Measurements from ENCODE around the gene RREB1. TPM values are rescaled to one million over a fixed set of nuclear protein-coding genes. Genes with fewer than 3 reads are reported as not detected.

RREB1 gene
- total and polyA plus RNA-seq, 2 donors (not counting 3 experiments of a cell fraction or from before 2014, with no cell fraction given) = 3.7 to 33.0 TPM

DNA sequence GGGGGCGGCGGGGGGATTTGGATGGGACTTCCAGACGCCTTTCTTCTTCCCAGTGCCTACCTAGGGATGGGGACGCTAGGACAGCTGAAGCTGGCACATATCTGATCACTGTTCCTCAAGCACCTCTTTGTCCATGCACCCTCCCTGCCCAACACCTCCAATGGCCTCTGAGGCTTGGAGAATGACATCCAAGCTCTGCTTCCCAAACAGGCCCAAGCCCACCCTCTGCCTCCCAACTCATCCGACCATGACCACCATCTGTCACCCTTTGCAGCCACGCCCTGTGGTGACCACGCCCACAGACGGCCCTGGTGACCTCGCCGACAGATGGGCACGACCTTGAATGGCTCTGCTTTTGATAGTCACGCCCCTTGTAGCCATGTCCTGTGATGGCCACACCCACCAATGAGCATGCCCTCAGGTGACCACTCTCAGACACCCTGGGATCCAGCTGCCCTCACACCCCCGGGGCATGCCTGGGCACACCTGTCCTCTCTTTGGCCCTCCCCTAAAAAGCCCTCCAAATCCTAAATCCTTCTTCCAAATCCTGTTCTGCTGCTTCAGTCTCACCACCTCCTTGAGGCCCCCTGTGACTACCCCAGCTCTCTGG is 154.2 kb downstream of the RREB1 start:
- intact Hi-C loops (cut with micrococcal nuclease) = no loop called here
- FAIRE-seq = no peak
- CTCF ChIA-PET = interaction anchor here (1.2 to 2.1 kb wide), 2 partner anchors 14 to 538 kb away, joined by 5 to 15 read pairs; no protein-coding TSS in a partner anchor

GRCh38 chr6:7262746-7263518 is 155.2 kb downstream of the RREB1 start:
- ChIA-PET CTCF (interaction anchor here (2.1 kb wide), 1 partner anchor 13 kb away, joined by 15 read pairs; no protein-coding TSS in a partner anchor), POLR2A (no interaction called here)
- FAIRE-seq (no peak), DNase-seq (ENCODE audit: low read depth, low spot score) (no peak)
- no peaks in the 10 kb centered on the region for H3K9me1 ChIP-seq (replicated peaks; ENCODE audit: control insufficient read depth, extremely low read depth, insufficient read depth, low read length)
- no TSS peak for BruUV-seq (replicated peaks)
- no peaks in the 10 kb centered on the region for H3K9me3 ChIP-seq (replicated peaks; ENCODE audit: control insufficient read depth, insufficient read depth, low read length)
- H3K4me2 ChIP-seq (ENCODE audit: insufficient read depth, low read length) = no peak overlapping the region
- TF ChIP-seq POLR2AphosphoS5 (IDR thresholded peaks at IDR 0.05; ENCODE audit: insufficient read depth, low read depth, low read length) (no peak), POLR2A (IDR thresholded peaks at IDR 0.05; ENCODE audit: low read depth, low read length) (no peak), FOS (IDR thresholded peaks at IDR 0.05; ENCODE audit: borderline replicate concordance, insufficient read depth, low read length) (no peak), JUN (IDR thresholded peaks at IDR 0.05; ENCODE audit: borderline replicate concordance, insufficient read depth, insufficient read length, low read depth) (no peak), GATA2 (IDR thresholded peaks at IDR 0.05; ENCODE audit: insufficient read depth, insufficient read length, low read depth, low read length) (no peak), MYC (IDR thresholded peaks at IDR 0.05; ENCODE audit: low read depth, low read length) (no peak), CTCF (IDR thresholded peaks at IDR 0.05; ENCODE audit: extremely low read depth in 1 of 2, insufficient read depth in 1 of 2, low read depth in 1 of 2, low read length in 2 of 2) (no peak), EZH2 (IDR thresholded peaks at IDR 0.05; ENCODE audit: borderline replicate concordance, low read depth, low read length, severe bottlenecking) (no peak)
- TF ChIP-seq, protein P1, sequence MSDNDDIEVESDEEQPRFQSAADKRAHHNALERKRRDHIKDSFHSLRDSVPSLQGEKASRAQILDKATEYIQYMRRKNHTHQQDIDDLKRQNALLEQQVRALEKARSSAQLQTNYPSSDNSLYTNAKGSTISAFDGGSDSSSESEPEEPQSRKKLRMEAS (IDR thresholded peaks at IDR 0.05; ENCODE audit: insufficient read depth, insufficient read length) = no peak
- no peak overlapping the region for H3K9ac ChIP-seq (replicated peaks; ENCODE audit: extremely low read depth, insufficient read depth, low read length)
- H3K4me3 ChIP-seq (replicated peaks in 1 of 3; ENCODE audit: insufficient read depth in 1 of 3, low read depth in 1 of 3, low read length in 3 of 3) = no peak overlapping the region
- intact Hi-C loops (cut with micrococcal nuclease) = no loop called here
- no peaks in the 10 kb centered on the region for H3K27me3 ChIP-seq (ENCODE audit: control insufficient read depth in 2 of 2, insufficient read depth in 2 of 2, low read length in 2 of 2)
- no peaks in the 10 kb centered on the region for H3K79me2 ChIP-seq (ENCODE audit: control insufficient read depth, insufficient read depth, low read length)
- no peaks in the 10 kb centered on the region for H3K36me3 ChIP-seq (ENCODE audit: control insufficient read depth in 2 of 2, extremely low read depth in 1 of 2, insufficient read depth in 2 of 2, low read length in 2 of 2)
- H3K4me1 ChIP-seq (ENCODE audit: control insufficient read depth, extremely low read depth, insufficient read depth, low read length) = peaks cover 10% of the 10 kb centered on the region
- dilution Hi-C loops (cut with MboI; ENCODE audit: extremely low pct_ligation_motif_present, low sequenced_read_pairs) = no loop called here
- H4K20me1 ChIP-seq (replicated peaks; ENCODE audit: control insufficient read depth, extremely low read depth, insufficient read depth, low read length) = no peaks in the 10 kb centered on the region
- H2AFZ ChIP-seq (ENCODE audit: low read depth, low read length) = no peak overlapping the region
- H3K27ac ChIP-seq (ENCODE audit: insufficient read depth, low read depth, low read length) = no peak overlapping the region

More for the DNA sequence above, 154.2 kb downstream of the RREB1 start:
- H3K9ac ChIP-seq (replicated peaks; ENCODE audit: extremely low read depth, insufficient read depth, low read length) = no peak overlapping the region
- H3K4me3 ChIP-seq (replicated peaks in 1 of 3; ENCODE audit: insufficient read depth in 1 of 3, low read depth in 1 of 3, low read length in 3 of 3) = peak overlapping the region in 1 of 3 experiments; percentile 51
- no peaks in the 10 kb centered on the region for H3K9me3 ChIP-seq (replicated peaks; ENCODE audit: control insufficient read depth, insufficient read depth, low read length)
- H3K79me2 ChIP-seq (ENCODE audit: control insufficient read depth, insufficient read depth, low read length) = no peaks in the 10 kb centered on the region
- no peak overlapping the region for H3K27ac ChIP-seq (ENCODE audit: insufficient read depth, low read depth, low read length)
- no peak for DNase-seq (ENCODE audit: low read depth, low spot score)
- peak overlapping the region; percentile 51 for H2AFZ ChIP-seq (ENCODE audit: low read depth, low read length)
- TF ChIP-seq POLR2AphosphoS5 (IDR thresholded peaks at IDR 0.05; ENCODE audit: insufficient read depth, low read depth, low read length) = no peak
- no peak for TF ChIP-seq GATA2 (IDR thresholded peaks at IDR 0.05; ENCODE audit: insufficient read depth, insufficient read length, low read depth, low read length)
- TF ChIP-seq FOS (IDR thresholded peaks at IDR 0.05; ENCODE audit: borderline replicate concordance, insufficient read depth, low read length) = no peak
- no peak for TF ChIP-seq POLR2A (IDR thresholded peaks at IDR 0.05; ENCODE audit: low read depth, low read length)
- no peak for TF ChIP-seq JUN (IDR thresholded peaks at IDR 0.05; ENCODE audit: borderline replicate concordance, insufficient read depth, insufficient read length, low read depth)
- no peak for TF ChIP-seq EZH2 (IDR thresholded peaks at IDR 0.05; ENCODE audit: borderline replicate concordance, low read depth, low read length, severe bottlenecking)
- TF ChIP-seq, protein P1 (IDR thresholded peaks at IDR 0.05; ENCODE audit: insufficient read depth, insufficient read length) = no peak
- no peak for TF ChIP-seq MYC (IDR thresholded peaks at IDR 0.05; ENCODE audit: low read depth, low read length)
- H3K9me1 ChIP-seq (replicated peaks; ENCODE audit: control insufficient read depth, extremely low read depth, insufficient read depth, low read length) = no peaks in the 10 kb centered on the region
- dilution Hi-C loops (cut with MboI; ENCODE audit: extremely low pct_ligation_motif_present, low sequenced_read_pairs) = no loop called here
- H3K27me3 ChIP-seq (ENCODE audit: control insufficient read depth in 2 of 2, insufficient read depth in 2 of 2, low read length in 2 of 2) = no peaks in the 10 kb centered on the region
- no TSS peak for BruUV-seq (replicated peaks)
- H3K4me2 ChIP-seq (ENCODE audit: insufficient read depth, low read length) = peak overlapping the region; percentile 57
- no peaks in the 10 kb centered on the region for H4K20me1 ChIP-seq (replicated peaks; ENCODE audit: control insufficient read depth, extremely low read depth, insufficient read depth, low read length)
- peaks cover 7% of the 10 kb centered on the region for H3K4me1 ChIP-seq (ENCODE audit: control insufficient read depth, extremely low read depth, insufficient read depth, low read length)
- POLR2A ChIA-PET = no interaction called here
- no peaks in the 10 kb centered on the region for H3K36me3 ChIP-seq (ENCODE audit: control insufficient read depth in 2 of 2, extremely low read depth in 1 of 2, insufficient read depth in 2 of 2, low read length in 2 of 2)

Measured in endothelial cell of umbilical vein (primary cell).